ENCODE results near the gene TYMS.

DNA sequence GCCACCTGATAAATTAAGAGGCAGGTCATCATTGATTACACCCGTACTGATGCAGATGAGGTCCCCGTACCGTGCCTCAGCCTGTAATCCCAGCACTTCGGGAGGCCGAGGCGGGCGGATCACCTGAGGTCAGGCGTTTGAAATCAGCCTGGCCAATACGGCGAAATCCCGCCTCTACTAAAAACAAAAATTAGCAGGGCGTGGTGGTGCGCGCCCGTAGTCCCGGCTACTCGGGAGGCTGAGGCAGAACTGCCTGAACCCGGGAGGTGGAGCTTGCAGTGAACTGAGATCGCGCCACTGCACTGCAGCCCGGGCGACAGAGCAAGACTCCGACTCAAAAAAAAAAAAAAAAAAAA lies 55.7 kb downstream of the TYMS start:
- TF ChIP-seq, protein P1, sequence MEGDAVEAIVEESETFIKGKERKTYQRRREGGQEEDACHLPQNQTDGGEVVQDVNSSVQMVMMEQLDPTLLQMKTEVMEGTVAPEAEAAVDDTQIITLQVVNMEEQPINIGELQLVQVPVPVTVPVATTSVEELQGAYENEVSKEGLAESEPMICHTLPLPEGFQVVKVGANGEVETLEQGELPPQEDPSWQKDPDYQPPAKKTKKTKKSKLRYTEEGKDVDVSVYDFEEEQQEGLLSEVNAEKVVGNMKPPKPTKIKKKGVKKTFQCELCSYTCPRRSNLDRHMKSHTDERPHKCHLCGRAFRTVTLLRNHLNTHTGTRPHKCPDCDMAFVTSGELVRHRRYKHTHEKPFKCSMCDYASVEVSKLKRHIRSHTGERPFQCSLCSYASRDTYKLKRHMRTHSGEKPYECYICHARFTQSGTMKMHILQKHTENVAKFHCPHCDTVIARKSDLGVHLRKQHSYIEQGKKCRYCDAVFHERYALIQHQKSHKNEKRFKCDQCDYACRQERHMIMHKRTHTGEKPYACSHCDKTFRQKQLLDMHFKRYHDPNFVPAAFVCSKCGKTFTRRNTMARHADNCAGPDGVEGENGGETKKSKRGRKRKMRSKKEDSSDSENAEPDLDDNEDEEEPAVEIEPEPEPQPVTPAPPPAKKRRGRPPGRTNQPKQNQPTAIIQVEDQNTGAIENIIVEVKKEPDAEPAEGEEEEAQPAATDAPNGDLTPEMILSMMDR (IDR thresholded peaks at IDR 0.05 in 8 of 11, conservative IDR thresholded peaks at IDR 0.05 in 3 of 11): no peak
- TF ChIP-seq POLR2A (IDR thresholded peaks at IDR 0.05) (no peak), POLR2AphosphoS5 (IDR thresholded peaks at IDR 0.05) (no peak)
